NT2/D1 (cell line): Measurements from ENCODE around the gene KIF6.

Source experiments
- YY1 ChIP-seq: IDR thresholded peaks from 2 replicates; pipeline ENCODE4 v1.6.1; 2011; ENCODE audit not compliant: insufficient read length, insufficient read depth
- ZNF274 ChIP-seq: IDR thresholded peaks from 2 replicates; pipeline ENCODE4 v1.6.1; 2011; ENCODE audit warnings: mild to moderate bottlenecking, low read depth, low read length

- TF ChIP-seq ZNF274 (no peak), YY1 (no peak)
Observed at GRCh38 chr6:39319621-39320362, 405.4 kb downstream of the KIF6 start.
